Measurements from ENCODE around the gene TMEM117.
"Not testable (repeated sequence)": the region's sequence is repeated elsewhere in the genome, so short reads cannot be mapped to it uniquely, and the experiment has no call there.

TMEM117 gene

GRCh38 chr12:44377443-44378187 is 541.7 kb downstream of the TMEM117 start:
- no peaks in the 10 kb centered on the region for H3K9me3 ChIP-seq
- H3K27me3 ChIP-seq: no peaks in the 10 kb centered on the region
- no peak for DNase-seq
- TF ChIP-seq, protein P1, sequence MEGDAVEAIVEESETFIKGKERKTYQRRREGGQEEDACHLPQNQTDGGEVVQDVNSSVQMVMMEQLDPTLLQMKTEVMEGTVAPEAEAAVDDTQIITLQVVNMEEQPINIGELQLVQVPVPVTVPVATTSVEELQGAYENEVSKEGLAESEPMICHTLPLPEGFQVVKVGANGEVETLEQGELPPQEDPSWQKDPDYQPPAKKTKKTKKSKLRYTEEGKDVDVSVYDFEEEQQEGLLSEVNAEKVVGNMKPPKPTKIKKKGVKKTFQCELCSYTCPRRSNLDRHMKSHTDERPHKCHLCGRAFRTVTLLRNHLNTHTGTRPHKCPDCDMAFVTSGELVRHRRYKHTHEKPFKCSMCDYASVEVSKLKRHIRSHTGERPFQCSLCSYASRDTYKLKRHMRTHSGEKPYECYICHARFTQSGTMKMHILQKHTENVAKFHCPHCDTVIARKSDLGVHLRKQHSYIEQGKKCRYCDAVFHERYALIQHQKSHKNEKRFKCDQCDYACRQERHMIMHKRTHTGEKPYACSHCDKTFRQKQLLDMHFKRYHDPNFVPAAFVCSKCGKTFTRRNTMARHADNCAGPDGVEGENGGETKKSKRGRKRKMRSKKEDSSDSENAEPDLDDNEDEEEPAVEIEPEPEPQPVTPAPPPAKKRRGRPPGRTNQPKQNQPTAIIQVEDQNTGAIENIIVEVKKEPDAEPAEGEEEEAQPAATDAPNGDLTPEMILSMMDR (IDR thresholded peaks at IDR 0.05): no peak
- H3K4me1 ChIP-seq: no peaks in the 10 kb centered on the region
- peaks cover 0 to 6% (median 5%) of the 10 kb centered on the region in 3 donors for H3K36me3 ChIP-seq
- H3K27ac ChIP-seq: no peak overlapping the region
- intact Hi-C loops (cut with DNase I; ENCODE audit: low total_unique reads): no loop called here
- no peak overlapping the region for H3K4me3 ChIP-seq

- H3K36me3 ChIP-seq; H3K4me1 ChIP-seq; DNase-seq; H3K9me3 ChIP-seq; H3K27ac ChIP-seq; intact Hi-C loops (cut with DNase I; ENCODE audit: low total_unique reads); H3K27me3 ChIP-seq; H3K4me3 ChIP-seq: not testable (repeated sequence)
Observed at GRCh38 chr12:44379113-44379512, 543.2 kb downstream of the TMEM117 start.

DNA sequence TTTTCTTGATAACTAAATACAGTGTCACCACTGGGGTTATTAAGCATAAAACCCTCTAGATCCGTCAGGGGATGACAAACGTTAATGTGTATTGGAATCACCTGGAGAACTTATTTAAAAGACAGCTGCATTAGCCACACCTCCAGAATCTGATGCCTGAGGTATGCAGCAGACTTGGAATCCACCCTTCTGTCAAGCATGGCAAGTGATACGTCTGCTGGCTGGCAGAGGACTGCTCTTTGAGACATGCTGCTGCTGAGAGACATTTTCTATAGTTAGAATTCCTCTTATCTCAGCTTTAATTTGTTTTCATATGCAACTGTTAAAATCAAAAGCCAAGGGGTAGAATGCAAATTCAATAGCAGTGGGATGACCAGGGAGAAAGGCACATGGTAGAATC is 544.0 kb downstream of the TMEM117 start:
- Histone ChIP-seq H3K4me3 (no peak overlapping the region), H3K27ac (no peak overlapping the region), H3K36me3 (peaks cover 0 to 6% (median 5%) of the 10 kb centered on the region in 3 donors), H3K9me3 (no peaks in the 10 kb centered on the region), H3K4me1 (no peaks in the 10 kb centered on the region), H3K27me3 (no peaks in the 10 kb centered on the region)
- DNase-seq: no peak
- TF ChIP-seq, protein P1 (IDR thresholded peaks at IDR 0.05): no peak
- intact Hi-C loops (cut with DNase I; ENCODE audit: low total_unique reads): no loop called here

GRCh38 chr12:44380861-44381260 is 545.0 kb downstream of the TMEM117 start:
- intact Hi-C loops (cut with DNase I; ENCODE audit: low total_unique reads): no loop called here
- H3K4me3 ChIP-seq: no peak overlapping the region
- no peak for DNase-seq
- no peaks in the 10 kb centered on the region for H3K9me3 ChIP-seq
- H3K4me1 ChIP-seq: no peaks in the 10 kb centered on the region
- H3K27me3 ChIP-seq: no peaks in the 10 kb centered on the region
- peaks cover 0 to 6% (median 5%) of the 10 kb centered on the region in 3 donors for H3K36me3 ChIP-seq
- no peak overlapping the region for H3K27ac ChIP-seq
- TF ChIP-seq, protein P1 (IDR thresholded peaks at IDR 0.05): no peak

DNA sequence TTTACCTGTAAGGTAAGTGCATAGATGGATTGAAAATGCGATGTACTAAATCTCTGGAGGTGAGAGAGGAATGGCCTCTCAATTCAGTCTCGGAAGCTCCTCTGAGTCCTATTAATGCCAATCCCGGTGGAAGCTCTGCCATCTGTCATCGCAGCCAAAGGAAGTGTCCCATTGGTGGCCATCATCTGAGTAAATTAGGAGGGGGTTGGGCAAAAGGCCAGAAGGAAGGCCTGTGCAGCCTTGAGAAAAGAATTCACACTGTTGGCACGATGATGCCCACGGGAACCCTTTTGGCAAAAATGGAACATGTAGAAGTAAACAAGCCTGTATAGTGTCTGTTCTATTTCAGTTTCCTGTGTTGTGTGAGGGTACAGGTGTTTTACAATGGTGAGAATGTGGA is 545.5 kb downstream of the TMEM117 start:
- Histone ChIP-seq H3K27ac (no peak overlapping the region), H3K36me3 (peaks cover 0 to 6% (median 5%) of the 10 kb centered on the region in 3 donors), H3K27me3 (no peaks in the 10 kb centered on the region), H3K9me3 (no peaks in the 10 kb centered on the region), H3K4me1 (no peaks in the 10 kb centered on the region), H3K4me3 (no peak overlapping the region)
- TF ChIP-seq, protein P1 (IDR thresholded peaks at IDR 0.05): no peak
- intact Hi-C loops (cut with DNase I; ENCODE audit: low total_unique reads): no loop called here
- DNase-seq: no peak

DNA sequence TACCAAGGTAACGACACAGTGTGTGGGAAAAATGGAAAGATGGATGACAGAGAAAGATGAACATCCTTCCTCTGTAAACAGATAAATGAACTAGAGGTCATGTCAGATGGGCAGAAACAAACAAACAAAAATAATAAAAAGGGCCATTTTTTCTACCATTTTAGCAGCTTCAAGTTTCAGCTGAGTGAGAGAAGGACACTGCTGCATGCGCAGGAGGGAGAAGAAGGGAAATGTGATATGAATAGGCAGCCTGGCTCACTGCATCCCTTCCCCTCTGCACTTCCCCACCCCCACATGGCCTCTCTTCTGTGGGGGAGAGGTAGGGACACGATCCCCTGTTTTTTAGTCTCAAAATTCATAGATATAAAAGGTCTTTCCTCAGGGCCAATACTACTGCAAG is 548.3 kb downstream of the TMEM117 start:
- no peak overlapping the region for H3K27ac ChIP-seq
- no peak overlapping the region for H3K4me3 ChIP-seq
- intact Hi-C loops (cut with DNase I; ENCODE audit: low total_unique reads): no loop called here
- no peak for DNase-seq
- no peaks in the 10 kb centered on the region for H3K27me3 ChIP-seq
- TF ChIP-seq, protein P1 (IDR thresholded peaks at IDR 0.05): no peak
- no peaks in the 10 kb centered on the region for H3K4me1 ChIP-seq
- no peaks in the 10 kb centered on the region for H3K9me3 ChIP-seq
- H3K36me3 ChIP-seq: no peaks in the 10 kb centered on the region
